OCI-LY3 (cell line): ENCODE data around the gene RSPH1.
"Not testable (repeated sequence)": the region's sequence is repeated elsewhere in the genome, so short reads cannot be mapped to it uniquely, and the experiment has no call there.

ENCODE experiments used
- H2AFZ ChIP-seq: fragments of 200-600, 300-600 bp; shearing (Covaris generic); 2 replicates; pipeline ENCODE4 v1.6.0; 2014; ENCODE audit warnings: antibody characterized with exemption, low read depth, low read length
- H3K27ac ChIP-seq: fragments of 200-600, 300-600 bp; sonication (generic); 2 replicates; pipeline ENCODE4 v1.5.1; 2014; ENCODE audit warnings: mild to moderate bottlenecking, low read length, moderate library complexity, mixed read lengths
- H3K27me3 ChIP-seq: fragments of 200-600, 300-600 bp; sonication (generic); 2 replicates; pipeline ENCODE4 v1.6.1; 2014; ENCODE audit warnings: low read depth, low read length, mixed read lengths
- H3K36me3 ChIP-seq: fragments of 200-600, 300-600 bp; sonication (generic); replicated peaks from 2 replicates; pipeline ENCODE3; 2014; ENCODE audit warnings: low read depth, low read length, mixed read lengths
- H3K4me1 ChIP-seq: fragments of 300-600, 200-600 bp; sonication (generic); 2 replicates; pipeline ENCODE4 v1.6.1; 2014; ENCODE audit warnings: low read length, mixed read lengths
- H3K4me2 ChIP-seq: fragments of 200-600, 300-600 bp; sonication (generic); 2 replicates; pipeline ENCODE4 v1.6.1; 2014; ENCODE audit warnings: low read length, mixed read lengths
- H3K4me3 ChIP-seq: fragments of 300-600, 200-600 bp; sonication (generic); 2 replicates; pipeline ENCODE4 v1.5.1; 2014; ENCODE audit warnings: antibody characterized with exemption, mild to moderate bottlenecking, low read length, moderate library complexity
- H3K79me2 ChIP-seq: fragments of 300-600, 200-600 bp; shearing (Covaris generic); 2 replicates; pipeline ENCODE4 v1.6.1; 2014; ENCODE audit warnings: mild to moderate bottlenecking, low read length, mixed read lengths
- H3K9ac ChIP-seq: fragments of 300-600, 200-600 bp; shearing (Covaris generic); 2 replicates; pipeline ENCODE4 v1.6.0; 2014; ENCODE audit warnings: mild to moderate bottlenecking, low read length, moderate library complexity
- H3K9me3 ChIP-seq: fragments of 200-600, 300-600 bp; shearing (Covaris generic); 2 replicates; pipeline ENCODE4 v1.6.1; 2014; ENCODE audit warnings: low read length, mixed read lengths; ENCODE audit not compliant: insufficient read depth
- H4K20me1 ChIP-seq: fragments of 200-600, 300-600 bp; sonication (generic); 2 replicates; pipeline ENCODE4 v1.6.1; 2016; ENCODE audit warnings: low read length, mixed read lengths; ENCODE audit not compliant: insufficient read depth
- CTCF ChIP-seq: fragments of 200-600, 300-600 bp; sonication (generic); IDR thresholded peaks from 2 replicates; pipeline ENCODE4 v1.5.1; 2014; ENCODE audit warnings: antibody characterized with exemption, low read length, low read depth
- EZH2phosphoT487 ChIP-seq: fragments of 200-600 bp; shearing (Covaris generic); IDR thresholded peaks from 2 replicates; pipeline ENCODE4 v1.6.1; 2018; ENCODE audit warnings: antibody characterized with exemption, mixed run types, low read depth

The RSPH1 gene

GRCh38 chr21:42473498-42474042, 22.5 kb downstream of the RSPH1 start:
- H3K27ac ChIP-seq, result no peak overlapping the region
- no peaks in the 10 kb centered on the region for H4K20me1 ChIP-seq
- no peak overlapping the region for H3K4me3 ChIP-seq
- no peaks in the 10 kb centered on the region for H3K27me3 ChIP-seq
- H3K4me2 ChIP-seq, result peak overlapping the region; percentile 83
- no peaks in the 10 kb centered on the region for H3K9me3 ChIP-seq
- no peaks in the 10 kb centered on the region for H3K79me2 ChIP-seq
- peaks cover 88% of the 10 kb centered on the region for H3K4me1 ChIP-seq
- no peak overlapping the region for H3K9ac ChIP-seq
- TF ChIP-seq EZH2phosphoT487, result no peak
- TF ChIP-seq CTCF, result no peak
- no peak overlapping the region for H2AFZ ChIP-seq
- no peaks in the 10 kb centered on the region for H3K36me3 ChIP-seq

DNA sequence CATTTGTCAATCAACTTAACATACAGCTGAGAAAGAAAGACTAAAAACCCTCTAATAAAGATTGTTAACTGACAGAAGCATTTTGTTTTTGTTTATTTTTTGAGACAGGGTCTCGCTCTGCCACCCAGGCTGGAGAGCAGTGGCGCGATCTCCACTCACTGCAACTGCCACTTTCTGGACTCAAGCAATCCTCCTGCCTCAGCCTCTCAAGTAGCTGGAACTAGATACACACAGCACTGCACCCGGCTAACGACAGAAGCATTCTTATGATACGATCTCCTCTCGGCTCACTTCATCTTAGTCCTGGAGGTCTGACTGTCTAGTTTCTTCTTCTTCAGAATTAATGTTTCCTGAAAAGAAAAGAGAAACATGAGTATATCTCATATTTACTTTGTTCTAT, 23.5 kb downstream of the RSPH1 start:
- Histone ChIP-seq H3K4me2 (no peak overlapping the region; the same call in 1 of the 2 replicates), H3K9ac (no peak overlapping the region), H3K27ac (no peak overlapping the region), H3K4me3 (no peak overlapping the region), H3K4me1 (peaks cover 88% of the 10 kb centered on the region), H3K79me2 (no peaks in the 10 kb centered on the region), H3K27me3 (no peaks in the 10 kb centered on the region), H3K36me3 (no peaks in the 10 kb centered on the region), H2AFZ (no peak overlapping the region), H4K20me1 (no peaks in the 10 kb centered on the region), H3K9me3 (no peaks in the 10 kb centered on the region)
- no peak for TF ChIP-seq EZH2phosphoT487
- no peak for TF ChIP-seq CTCF

- Histone ChIP-seq H3K4me1 (peaks cover 88% of the 10 kb centered on the region), H3K9ac (no peak overlapping the region; the same call in 1 of the 2 replicates), H3K4me3 (no peak overlapping the region), H3K36me3 (no peaks in the 10 kb centered on the region), H3K9me3 (no peaks in the 10 kb centered on the region), H3K4me2 (peak overlapping the region; percentile 44), H2AFZ (no peak overlapping the region; the same call in 1 of the 2 replicates), H3K79me2 (no peaks in the 10 kb centered on the region), H4K20me1 (no peaks in the 10 kb centered on the region), H3K27ac (no peak overlapping the region; the same call in 1 of the 2 replicates), H3K27me3 (no peaks in the 10 kb centered on the region)
- TF ChIP-seq CTCF (no peak), EZH2phosphoT487 (no peak)
Measured at GRCh38 chr21:42471716-42472330, 24.2 kb downstream of the RSPH1 start.

GRCh38 chr21:42471206-42471605, 24.8 kb downstream of the RSPH1 start:
- Histone ChIP-seq H3K9ac (no peak overlapping the region), H4K20me1 (no peaks in the 10 kb centered on the region), H3K4me2 (peak overlapping the region; percentile 44; the same call in 1 of the 2 replicates), H3K36me3 (no peaks in the 10 kb centered on the region), H3K9me3 (no peaks in the 10 kb centered on the region), H3K79me2 (no peaks in the 10 kb centered on the region), H3K27me3 (no peaks in the 10 kb centered on the region), H2AFZ (no peak overlapping the region), H3K4me1 (peaks cover 88% of the 10 kb centered on the region), H3K27ac (no peak overlapping the region), H3K4me3 (no peak overlapping the region)
- TF ChIP-seq EZH2phosphoT487 (no peak), CTCF (no peak)

DNA sequence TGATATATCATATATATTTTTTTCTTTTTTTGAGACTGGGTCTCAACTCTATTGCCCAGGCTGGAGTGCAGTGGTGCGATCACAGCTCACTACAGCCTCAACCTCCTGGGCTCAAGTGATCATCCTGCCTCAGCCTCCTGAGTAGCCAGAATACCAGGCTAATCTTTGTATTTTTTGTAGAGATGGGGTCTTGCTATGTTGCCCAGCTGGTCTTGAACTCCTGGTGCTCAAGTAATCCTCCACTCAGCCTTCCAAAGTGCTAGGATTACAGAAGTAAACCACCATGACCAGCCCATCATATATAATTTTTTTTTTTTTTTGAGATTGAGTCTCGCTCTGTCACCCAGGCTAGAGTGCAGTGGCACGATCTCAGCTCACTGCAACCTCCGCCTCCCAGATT, 26.3 kb downstream of the RSPH1 start:
- H3K27me3 ChIP-seq, H4K20me1 ChIP-seq, H2AFZ ChIP-seq, H3K36me3 ChIP-seq, H3K9me3 ChIP-seq, H3K79me2 ChIP-seq: not testable (repeated sequence)
- Histone ChIP-seq H3K4me3 (peak overlapping the region; percentile 9; the same call in 1 of the 2 replicates), H3K9ac (peak overlapping the region; percentile 34; the same call in 1 of the 2 replicates), H3K27ac (peak overlapping the region; percentile 97), H3K4me1 (peaks cover 88% of the 10 kb centered on the region), H3K4me2 (peak overlapping the region; percentile 68)
